Mammary epithelial cell (primary cell): ENCODE results near the gene CAPN11.

ENCODE experiments used
- CTCF ChIP-seq, 2 donors: IDR thresholded peaks in 1 of 2; conservative IDR thresholded peaks in 1 of 2; 2 replicates each; pipeline ENCODE4 v1.5.1; 2011 to 2012; ENCODE audit warnings: inconsistent platforms in 2 of 2, low read length in 2 of 2, mild to moderate bottlenecking in 2 of 2, control low read depth in 1 of 2, low read depth in 1 of 2; ENCODE audit not compliant: insufficient read depth in 1 of 2; ENCODE audit errors: extremely low read depth in 1 of 2
- EZH2 ChIP-seq: IDR thresholded peaks from 2 replicates; pipeline ENCODE4 v1.6.1; 2012; ENCODE audit warnings: low read length, inconsistent platforms, borderline replicate concordance

- TF ChIP-seq CTCF (conservative IDR thresholded peaks at IDR 0.05 in 1 of 2, IDR thresholded peaks at IDR 0.05 in 1 of 2; ENCODE audit: extremely low read depth in 1 of 2, insufficient read depth in 1 of 2, low read depth in 1 of 2, low read length in 2 of 2) (peak; percentile 92 to 94), EZH2 (no peak)
Observed at GRCh38 chr6:44172731-44173500, 14.3 kb downstream of the CAPN11 start.
